AG10803 (cell line): ENCODE measurements around the gene CACNA2D4.

Experiments
- DNase-seq: peaks from one replicate; pipeline ENCODE4 v3.0.0; 2010; ENCODE audit warnings: low read depth
- H3K4me3 ChIP-seq: 2 replicates; pipeline ENCODE4 v1.5.1; 2011; ENCODE audit warnings: mild to moderate bottlenecking, low read length, control low read depth
- TF ChIP-seq, protein P1 (sequence below): conservative IDR thresholded peaks from 2 replicates; pipeline ENCODE4 v1.5.1; 2011; ENCODE audit warnings: mild to moderate bottlenecking, low read length, control low read depth, inconsistent platforms

The CACNA2D4 gene

DNA sequence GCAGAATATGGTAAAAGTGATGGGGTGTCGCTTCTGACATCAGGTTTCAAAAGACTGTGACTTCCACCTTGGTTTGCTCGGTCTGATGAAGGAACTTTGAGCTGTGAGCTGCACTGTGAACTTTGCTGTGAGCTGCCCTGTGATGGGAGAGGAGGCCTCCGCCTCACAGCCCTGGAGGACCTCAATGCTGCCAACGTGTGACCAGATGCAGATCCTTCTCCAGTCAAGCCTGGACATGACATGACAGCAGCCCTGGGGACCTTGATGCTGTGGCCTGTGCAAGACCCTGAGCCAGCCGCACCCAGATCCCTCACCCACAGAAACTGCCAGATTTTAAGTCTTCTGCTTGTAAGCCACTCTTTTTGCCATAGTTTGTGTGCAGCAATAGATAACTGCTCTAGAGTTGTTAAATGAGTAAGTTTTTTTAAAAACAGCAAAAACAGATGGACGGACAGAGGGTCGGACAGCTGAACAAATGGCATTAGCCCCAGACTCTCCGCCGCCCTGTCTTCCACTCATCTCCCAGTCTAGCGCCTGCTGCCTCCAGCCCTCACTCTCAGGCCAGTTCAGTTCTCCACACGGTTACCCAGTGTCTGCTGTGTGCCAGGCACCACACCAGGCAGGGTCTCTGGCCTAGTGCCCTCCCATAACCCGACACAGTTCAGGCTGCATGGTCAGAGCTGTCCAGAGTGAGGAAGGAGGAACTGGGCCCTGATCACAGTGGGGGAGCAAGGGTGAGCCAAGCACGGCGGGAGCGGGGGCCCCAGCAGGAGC is 111.2 kb downstream of the CACNA2D4 start:
- H3K4me3 ChIP-seq = no peak overlapping the region
- DNase-seq = no peak
- TF ChIP-seq, protein P1, sequence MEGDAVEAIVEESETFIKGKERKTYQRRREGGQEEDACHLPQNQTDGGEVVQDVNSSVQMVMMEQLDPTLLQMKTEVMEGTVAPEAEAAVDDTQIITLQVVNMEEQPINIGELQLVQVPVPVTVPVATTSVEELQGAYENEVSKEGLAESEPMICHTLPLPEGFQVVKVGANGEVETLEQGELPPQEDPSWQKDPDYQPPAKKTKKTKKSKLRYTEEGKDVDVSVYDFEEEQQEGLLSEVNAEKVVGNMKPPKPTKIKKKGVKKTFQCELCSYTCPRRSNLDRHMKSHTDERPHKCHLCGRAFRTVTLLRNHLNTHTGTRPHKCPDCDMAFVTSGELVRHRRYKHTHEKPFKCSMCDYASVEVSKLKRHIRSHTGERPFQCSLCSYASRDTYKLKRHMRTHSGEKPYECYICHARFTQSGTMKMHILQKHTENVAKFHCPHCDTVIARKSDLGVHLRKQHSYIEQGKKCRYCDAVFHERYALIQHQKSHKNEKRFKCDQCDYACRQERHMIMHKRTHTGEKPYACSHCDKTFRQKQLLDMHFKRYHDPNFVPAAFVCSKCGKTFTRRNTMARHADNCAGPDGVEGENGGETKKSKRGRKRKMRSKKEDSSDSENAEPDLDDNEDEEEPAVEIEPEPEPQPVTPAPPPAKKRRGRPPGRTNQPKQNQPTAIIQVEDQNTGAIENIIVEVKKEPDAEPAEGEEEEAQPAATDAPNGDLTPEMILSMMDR = no peak

DNA sequence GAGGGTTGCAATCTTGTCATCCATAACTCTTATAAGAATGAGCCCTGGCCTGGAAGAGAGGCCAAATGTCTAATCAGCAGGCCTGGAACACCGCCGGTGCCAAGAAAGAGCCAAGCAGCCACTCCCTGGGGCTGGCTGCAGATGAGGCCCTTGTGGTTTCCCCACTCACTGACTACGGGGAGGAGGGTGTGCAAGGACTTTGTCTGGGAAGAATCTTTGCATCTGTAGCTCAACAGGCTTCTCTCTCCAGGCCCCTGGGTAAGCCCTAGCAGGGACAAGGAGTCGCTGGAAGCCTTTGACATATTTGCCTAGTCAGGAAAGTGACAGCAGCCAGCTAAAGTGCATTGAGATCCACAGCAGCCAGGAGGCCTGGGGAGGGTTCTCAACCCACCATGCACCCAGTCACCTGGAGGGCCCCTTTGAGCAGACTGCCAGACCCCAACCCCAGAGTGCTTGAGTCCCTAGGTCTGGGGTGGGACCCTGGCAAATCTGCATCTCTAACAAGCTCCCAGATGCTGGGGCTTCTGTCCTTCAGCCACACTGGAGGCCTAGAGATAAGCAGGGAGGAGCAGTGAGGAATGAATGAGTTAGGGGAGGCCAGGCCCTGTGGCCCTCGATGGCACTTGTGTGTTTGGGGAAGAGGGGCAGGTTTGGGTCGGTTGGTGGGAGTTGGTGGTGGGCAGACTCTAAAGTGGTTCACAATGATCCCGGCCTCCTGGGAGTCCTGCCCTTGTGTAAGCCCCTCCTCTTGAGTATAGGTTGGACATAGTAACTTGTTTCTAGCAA is 112.0 kb downstream of the CACNA2D4 start:
- no peak overlapping the region for H3K4me3 ChIP-seq
- DNase-seq = peak; percentile 54
- TF ChIP-seq, protein P1 = no peak

DNA sequence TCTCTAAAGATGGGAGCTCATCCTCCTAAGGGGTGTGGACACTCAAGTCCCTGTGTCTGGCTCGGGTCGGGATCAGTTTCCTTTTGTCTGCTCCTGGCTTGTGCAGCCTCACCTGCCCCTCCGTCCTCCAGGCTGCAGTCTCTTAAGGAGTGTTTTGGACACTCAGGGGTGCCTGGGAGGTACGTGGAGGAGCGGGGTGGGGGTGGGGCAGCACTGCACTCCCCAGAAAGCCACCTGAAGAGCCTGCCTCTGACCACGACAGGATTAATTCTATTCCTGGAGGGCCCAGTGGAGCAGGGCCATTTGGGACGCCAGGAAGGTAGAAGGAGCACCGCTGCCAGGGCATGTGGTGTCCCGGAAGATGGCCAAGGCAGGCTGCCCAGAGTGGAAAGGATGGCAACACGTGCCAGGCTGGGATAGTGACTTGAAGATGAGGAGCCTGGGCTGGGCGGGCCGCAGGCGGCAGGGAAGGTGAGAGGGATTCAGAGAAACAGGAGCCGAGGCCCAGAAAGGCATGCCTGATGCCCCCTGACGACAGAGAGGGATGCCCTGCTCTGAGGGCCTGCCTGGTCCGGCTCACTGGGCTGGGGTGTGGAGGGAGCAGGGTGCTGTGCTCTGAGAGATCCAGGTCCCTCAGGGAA is 112.9 kb downstream of the CACNA2D4 start:
- DNase-seq = no peak
- TF ChIP-seq, protein P1 = no peak
- H3K4me3 ChIP-seq = no peak overlapping the region

DNA sequence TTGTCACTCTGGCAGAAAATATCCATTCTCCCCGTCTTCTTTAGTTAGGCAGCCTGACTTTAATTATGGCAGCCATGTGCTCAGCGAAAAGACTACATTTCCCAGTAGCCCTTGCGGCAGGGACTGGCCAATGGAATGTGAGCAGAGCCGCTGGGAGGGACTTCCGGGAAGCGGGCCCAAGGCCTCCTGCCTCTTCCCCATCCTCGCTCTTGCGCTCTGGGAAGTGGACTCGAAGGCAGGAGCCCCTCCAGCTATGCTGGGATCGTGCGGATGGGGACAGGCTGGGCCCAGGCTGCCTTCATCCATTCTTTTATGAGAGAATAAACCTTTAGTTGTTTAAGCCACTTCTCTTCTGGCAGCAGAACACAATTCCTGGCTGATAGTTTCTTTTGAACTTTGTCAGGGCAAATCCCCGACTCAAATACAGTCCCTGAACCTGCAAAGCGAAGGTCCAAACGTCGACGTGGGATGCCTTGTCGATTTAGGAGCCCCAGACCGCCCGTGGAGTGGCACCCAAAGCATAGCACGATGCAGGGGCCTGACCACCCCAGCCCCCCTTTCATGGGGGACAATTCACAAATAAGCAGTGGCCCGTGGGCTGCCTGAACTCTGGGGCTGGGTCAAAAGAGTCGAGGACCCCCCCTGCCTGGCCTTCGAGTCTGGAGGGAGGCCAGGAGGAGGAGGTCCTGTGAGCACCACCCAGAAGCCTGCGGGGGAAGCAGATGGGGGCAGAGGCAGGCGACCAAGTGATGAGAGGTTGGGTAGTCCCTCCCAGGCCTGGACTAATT is 113.7 kb downstream of the CACNA2D4 start:
- TF ChIP-seq, protein P1 = no peak
- DNase-seq = peak; percentile 92
- H3K4me3 ChIP-seq = no peak overlapping the region

DNA sequence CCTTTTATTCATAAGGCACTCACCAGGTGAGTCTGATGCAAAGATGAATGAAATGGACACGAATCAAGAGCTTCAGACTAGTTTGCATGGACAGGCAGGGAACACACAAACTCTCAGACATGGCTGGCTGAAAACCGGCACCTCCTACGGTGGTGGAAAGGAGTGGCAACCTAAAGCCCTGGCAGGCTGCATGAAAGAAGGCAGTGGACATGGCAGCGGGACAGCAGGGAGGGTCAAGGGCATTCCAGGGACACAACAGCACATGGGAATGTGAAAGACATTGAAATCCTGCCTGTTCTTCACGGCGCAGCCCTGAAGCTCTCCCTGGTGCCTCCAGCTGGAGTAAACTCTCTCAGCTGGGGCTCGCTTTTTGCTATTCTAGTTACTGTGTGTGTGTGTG is 114.7 kb downstream of the CACNA2D4 start:
- no peak overlapping the region for H3K4me3 ChIP-seq
- TF ChIP-seq, protein P1 = no peak
- no peak for DNase-seq

DNA sequence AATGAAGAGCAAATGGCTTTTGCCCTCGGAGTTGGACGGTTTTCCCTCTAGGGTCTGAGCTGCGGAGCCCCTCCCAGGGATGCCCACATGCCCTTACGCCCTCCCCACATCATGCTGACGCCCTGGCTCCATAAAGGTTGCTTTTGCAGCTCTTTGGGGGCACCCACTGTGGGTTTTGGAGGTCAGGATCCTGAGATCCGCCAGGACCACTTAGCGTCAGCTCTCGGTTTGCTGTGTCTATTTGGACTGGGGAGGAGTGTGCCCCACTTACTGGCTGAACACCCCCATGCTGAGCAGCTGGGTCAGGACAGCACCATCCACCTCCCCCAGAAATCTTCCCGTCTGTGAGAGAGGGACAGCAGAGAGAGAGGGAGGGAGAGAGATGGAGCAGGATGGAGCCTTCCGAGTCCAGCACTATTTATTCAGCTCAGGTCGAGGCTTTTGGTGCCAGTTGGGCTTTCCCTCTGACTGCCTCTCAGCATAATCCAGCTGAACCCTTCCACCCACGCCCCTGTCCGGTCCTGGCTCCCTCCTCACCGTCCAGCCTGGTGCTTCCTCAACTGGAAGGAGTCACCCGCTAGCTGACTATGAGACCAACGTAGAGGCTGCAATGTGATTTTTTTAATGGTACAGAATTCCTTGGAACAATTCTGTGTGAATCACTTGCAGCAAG is 117.0 kb downstream of the CACNA2D4 start:
- H3K4me3 ChIP-seq = no peak overlapping the region
- TF ChIP-seq, protein P1 = no peak
- no peak for DNase-seq
